Pancreas (tissue), 10 donors: ENCODE measurements around the gene MIOX. TPM values are rescaled to one million over a fixed set of nuclear protein-coding genes. Genes with fewer than 3 reads are reported as not detected.

Source experiments
- ATAC-seq, 4 donors: fragments of 200-7000 bp; cut with Tn5 transposase; one replicate each; pipeline versions ENCODE4 v1.8.0 to v1.9.1; 2020; ENCODE audit warnings: mild to moderate bottlenecking in 4 of 4, moderate library complexity in 4 of 4
- DNase-seq, 6 donors: peaks; one replicate each; pipeline ENCODE4 v3.0.0-alpha.2; 2020
- FAIRE-seq: peaks from 2 replicates; lab custom pipeline; 2012; peaks lifted over from hg19 to GRCh38; lab: Jason Lieb, UNC
- H3K27ac ChIP-seq, 4 donors: fragments of 200-600 bp; sonication (generic); 1 replicate in 3 of 4; 2 replicates in 1 of 4; pipeline versions ENCODE4 v1.5.0 to v1.8.0; 2020
- H3K27me3 ChIP-seq, 4 donors: fragments of 200-600 bp; one replicate each; pipeline ENCODE4 v1.8.0; 2021
- H3K36me3 ChIP-seq, 3 donors: fragments of 200-600 bp; sonication (generic) in 1 of 3; one replicate each; pipeline versions ENCODE4 v1.5.0 to v1.8.0; 2020 to 2021
- H3K4me1 ChIP-seq, 3 donors: fragments of 200-600 bp; one replicate each; pipeline ENCODE4 v1.8.0; 2021
- H3K4me3 ChIP-seq, 4 donors: fragments of 200-600 bp; sonication (generic) in 2 of 4; one replicate each; pipeline versions ENCODE4 v1.5.0 to v1.8.0; 2020 to 2021
- H3K9me3 ChIP-seq, 4 donors: fragments of 200-600 bp; one replicate each; pipeline ENCODE4 v1.8.0; 2021
- WGBS, 2 donors: extraction: QIAGEN DNeasy Blood & Tissue Kit; methylation state at CpG; one replicate each; pipeline ENCODE4 v1.1.7; 2013; 5-methylcytosine and 5-hydroxymethylcytosine counted together
- intact Hi-C, 3 donors: fragments of 100-400 bp; cut with DNase I; formaldehyde crosslinking; loops; one replicate each; pipeline versions ENCODE4 v1.11.1 to v1.14.2; 2022
- polyA plus RNA-seq, 2 donors: library from polyadenylated mRNA; stranded (reverse); fragments of 200-250 nt; gene quantifications; one replicate each; pipeline ENCODE4 v1.2.3, GENCODE V29; 2013
- total RNA-seq, 6 donors: library from RNA; stranded (reverse); fragmentation: NEBNext Ultra II Directional in 4 of 6; extraction: Animal tissue kit (Norgen Biotek cat#: 25700) in 4 of 6; gene quantifications; one replicate each; pipeline versions ENCODE4 v1.2.1 to v1.2.4, GENCODE V29; 2021 to 2023
- TF ChIP-seq, protein P1 (sequence below), 4 donors: fragments of 200-600 bp; sonication (generic) in 3 of 4; IDR thresholded peaks; one replicate each; pipeline versions ENCODE4 v1.5.0 to v1.8.0; 2021; ENCODE audit warnings: antibody characterized with exemption in 4 of 4
- donor health status: healthy with polysubstance abuse.
- donor health status: DM: no; HTN: no; CAD: no; lungs with moderate emphysema.
- donor health status: DM: no; HTN: no; CAD: no.
- donor health status: control.
- donor health status: control.
- donor health status: Bipolar disorder and iron deficiency.
- donor health status: DM: yes; HTN: yes; CAD: no.
- donor health status: DM: no; HTN: no; CAD: no.
- donor health status: DM: no; HTN: no; CAD: no.
- donor health status: DM: yes; HTN: yes; CAD: no.

MIOX gene
- total and polyA plus RNA-seq, 8 donors = 0.40 to 2.9 (median 0.54) TPM; not detected in 3

DNA sequence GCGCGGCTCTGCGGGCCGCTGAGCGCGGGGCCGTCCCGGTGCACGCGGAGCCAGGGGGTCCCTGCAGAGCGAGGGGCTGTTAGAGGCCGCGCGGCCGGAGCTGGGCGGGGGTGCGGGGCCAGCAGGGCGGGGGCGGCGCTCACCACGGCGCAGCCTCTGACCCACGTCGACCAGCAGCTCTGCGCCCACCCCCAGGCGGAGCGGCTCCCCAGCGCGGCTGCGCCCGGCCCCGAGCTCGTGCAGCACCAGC is 39.1 kb downstream of the MIOX start:
- Histone ChIP-seq H3K36me3 (peaks cover 0 to 21% (median 11%) of the 10 kb centered on the region in 3 donors), H3K9me3 (no peaks in the 10 kb centered on the region), H3K4me3 (peak overlapping the region; percentile 59 to 75 (median 68)), H3K4me1 (peaks cover 7 to 11% (median 10%) of the 10 kb centered on the region in 3 donors), H3K27me3 (peaks cover 0 to 4% (median 0%) of the 10 kb centered on the region in 4 donors), H3K27ac (peak overlapping the region; percentile 88 to 94 (median 90))
- intact Hi-C loops = no loop called here
- DNase-seq (no peak), ATAC-seq (no peak), FAIRE-seq (no peak)
- TF ChIP-seq, protein P1, sequence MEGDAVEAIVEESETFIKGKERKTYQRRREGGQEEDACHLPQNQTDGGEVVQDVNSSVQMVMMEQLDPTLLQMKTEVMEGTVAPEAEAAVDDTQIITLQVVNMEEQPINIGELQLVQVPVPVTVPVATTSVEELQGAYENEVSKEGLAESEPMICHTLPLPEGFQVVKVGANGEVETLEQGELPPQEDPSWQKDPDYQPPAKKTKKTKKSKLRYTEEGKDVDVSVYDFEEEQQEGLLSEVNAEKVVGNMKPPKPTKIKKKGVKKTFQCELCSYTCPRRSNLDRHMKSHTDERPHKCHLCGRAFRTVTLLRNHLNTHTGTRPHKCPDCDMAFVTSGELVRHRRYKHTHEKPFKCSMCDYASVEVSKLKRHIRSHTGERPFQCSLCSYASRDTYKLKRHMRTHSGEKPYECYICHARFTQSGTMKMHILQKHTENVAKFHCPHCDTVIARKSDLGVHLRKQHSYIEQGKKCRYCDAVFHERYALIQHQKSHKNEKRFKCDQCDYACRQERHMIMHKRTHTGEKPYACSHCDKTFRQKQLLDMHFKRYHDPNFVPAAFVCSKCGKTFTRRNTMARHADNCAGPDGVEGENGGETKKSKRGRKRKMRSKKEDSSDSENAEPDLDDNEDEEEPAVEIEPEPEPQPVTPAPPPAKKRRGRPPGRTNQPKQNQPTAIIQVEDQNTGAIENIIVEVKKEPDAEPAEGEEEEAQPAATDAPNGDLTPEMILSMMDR (IDR thresholded peaks at IDR 0.05) = no peak
- WGBS, 2 donors = 0 to 2% methylated on average over 11 to 33 of the region's 33 CpGs

DNA sequence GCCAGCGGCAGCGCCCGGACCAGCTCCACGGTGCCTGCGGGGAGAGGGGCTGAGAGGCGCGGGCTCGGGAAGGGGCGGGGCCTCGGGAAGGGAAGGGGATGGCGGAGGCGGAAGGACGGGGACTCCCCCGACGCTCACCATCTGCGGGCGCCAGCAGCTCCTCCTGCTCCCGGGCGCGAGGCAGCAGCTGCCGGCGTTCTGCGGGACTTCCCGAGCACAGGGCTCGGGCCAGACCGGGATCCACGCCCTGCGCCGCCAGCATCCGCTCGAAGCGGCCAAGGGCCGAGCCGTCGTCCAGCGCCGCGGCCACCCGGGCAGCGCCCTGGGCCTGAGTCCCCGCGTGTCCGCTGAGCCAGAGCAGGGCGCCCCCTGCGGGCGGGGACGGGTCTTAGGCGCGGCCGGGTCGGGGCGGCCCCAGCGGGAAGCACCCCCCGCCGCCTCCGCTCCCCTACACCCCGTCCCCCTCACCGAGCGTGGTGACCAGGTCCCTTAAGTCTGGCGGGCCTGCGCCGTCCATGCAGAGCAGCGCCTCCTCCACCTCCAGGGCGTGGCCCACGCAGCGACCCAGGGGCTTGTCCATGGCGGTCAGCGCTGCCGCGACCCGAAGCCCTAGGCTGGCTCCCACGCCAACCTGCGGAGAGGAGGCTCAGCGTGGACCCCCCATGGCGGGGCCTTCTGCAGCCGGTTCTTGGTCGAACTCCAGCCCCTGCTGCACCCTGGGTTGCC is 39.6 kb downstream of the MIOX start:
- intact Hi-C loops = no loop called here
- peaks cover 7 to 16% (median 11%) of the 10 kb centered on the region in 3 donors for H3K4me1 ChIP-seq
- DNase-seq (peak; percentile 80 to 94 (median 88)), FAIRE-seq (no peak), ATAC-seq (peak; percentile 36 to 55 (median 40))
- H3K4me3 ChIP-seq = peak overlapping the region; percentile 59 to 75 (median 68)
- peaks cover 0 to 6% (median 0%) of the 10 kb centered on the region in 4 donors for H3K27me3 ChIP-seq
- H3K27ac ChIP-seq = peak overlapping the region; percentile 88 to 94 (median 90)
- H3K36me3 ChIP-seq = peaks cover 0 to 21% (median 11%) of the 10 kb centered on the region in 3 donors
- 5 to 10% methylated on average over 33 to 77 of the region's 77 CpGs for WGBS, 2 donors
- no peaks in the 10 kb centered on the region for H3K9me3 ChIP-seq
- TF ChIP-seq, protein P1 (IDR thresholded peaks at IDR 0.05) = peak; percentile 31 to 57 (median 56)

DNA sequence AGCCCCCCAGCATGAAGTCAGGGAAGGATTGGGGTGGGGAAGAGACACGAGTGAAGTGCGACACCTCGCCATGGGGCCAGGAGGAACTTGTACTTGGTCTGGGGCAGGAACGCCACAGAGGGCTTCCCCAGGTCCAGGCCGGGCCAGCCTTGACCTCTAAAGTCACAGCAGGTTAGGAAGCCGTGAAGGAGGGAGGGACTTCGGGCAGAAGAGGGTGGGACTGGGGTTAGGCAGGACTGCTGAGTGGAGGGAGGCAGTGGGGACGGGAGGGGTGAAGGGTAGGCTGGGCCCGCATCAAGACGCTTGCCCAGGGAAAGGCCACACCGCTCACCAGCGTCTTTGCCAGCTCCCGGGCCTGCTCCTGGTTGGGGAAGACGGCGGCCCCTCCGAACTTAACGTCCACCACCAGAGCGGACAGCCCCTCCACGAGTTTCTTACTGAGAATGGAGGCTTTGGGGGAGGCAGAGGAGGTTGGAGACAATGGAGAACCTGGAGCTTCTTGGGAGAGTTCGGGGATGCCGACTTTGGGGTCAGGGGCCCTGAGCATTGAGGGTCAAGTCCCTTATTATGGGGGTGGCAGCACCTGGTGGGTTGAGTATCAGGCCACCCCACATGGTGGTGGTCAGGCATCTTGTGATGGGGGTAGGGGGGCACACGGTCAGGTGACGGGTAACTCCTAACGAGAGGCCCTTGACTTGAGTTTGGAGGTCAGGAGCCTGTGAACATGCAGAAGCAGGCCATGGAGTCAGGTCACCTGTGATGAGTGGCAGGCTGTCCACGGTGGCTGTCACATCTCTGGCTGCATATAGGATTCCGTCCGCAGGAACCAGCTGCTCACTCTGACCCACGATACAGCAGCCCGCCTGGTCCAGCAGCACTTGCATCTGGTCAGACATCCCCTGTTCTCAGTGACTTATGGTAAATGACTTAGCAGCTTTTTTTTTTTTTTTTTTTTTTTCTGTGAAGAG is 40.5 kb downstream of the MIOX start:
- Histone ChIP-seq H3K36me3 (peaks cover 0 to 15% (median 10%) of the 10 kb centered on the region in 3 donors), H3K27me3 (peaks cover 0 to 6% (median 0%) of the 10 kb centered on the region in 4 donors), H3K9me3 (no peaks in the 10 kb centered on the region), H3K4me3 (peak overlapping the region; percentile 59 to 75 (median 68)), H3K4me1 (peaks cover 7 to 20% (median 12%) of the 10 kb centered on the region in 3 donors), H3K27ac (peak overlapping the region; percentile 88 to 94 (median 90))
- WGBS, 2 donors = 73 to 74% methylated on average over 29 of the region's 29 CpGs
- peak in 4 of 6 donors; percentile 50 to 80 (median 68) for DNase-seq
- intact Hi-C loops = no loop called here
- no peak for FAIRE-seq
- ATAC-seq = no peak
- TF ChIP-seq, protein P1 (IDR thresholded peaks at IDR 0.05) = no peak

DNA sequence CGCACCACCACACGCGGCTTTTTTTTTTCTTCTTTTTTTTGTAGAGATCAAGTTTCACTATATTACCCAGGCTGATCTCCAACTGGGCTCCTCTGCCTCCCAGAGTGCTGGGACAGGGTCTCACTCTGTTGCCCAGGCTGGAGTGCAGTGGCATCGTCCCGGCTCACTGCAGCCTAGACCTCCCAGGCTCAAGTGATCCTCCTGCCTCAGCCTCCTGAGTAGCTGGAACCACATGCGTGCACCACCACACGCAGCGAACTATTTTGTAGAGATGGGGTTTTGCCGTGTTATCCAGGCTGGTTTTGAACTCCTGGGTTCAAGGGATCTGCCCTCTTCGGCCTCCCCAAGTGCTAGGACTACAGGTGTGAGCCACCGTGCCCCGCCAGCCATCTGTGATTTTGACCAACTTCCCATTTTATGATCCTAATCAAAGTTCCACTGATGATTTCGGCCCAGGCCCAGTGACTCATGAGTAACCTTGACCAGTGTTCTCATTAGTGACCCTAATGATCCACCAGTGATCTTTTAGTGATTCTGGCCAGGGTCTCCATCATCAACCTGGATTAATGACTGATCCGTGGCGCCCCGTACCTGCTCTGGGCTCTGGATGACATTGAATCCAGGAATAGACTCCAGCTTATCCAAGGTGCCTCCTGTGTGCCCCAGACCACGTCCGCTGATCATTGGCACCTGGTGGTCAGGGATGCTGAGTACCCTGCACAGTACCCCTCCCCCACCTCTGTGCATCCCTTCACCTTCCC is 41.4 kb downstream of the MIOX start:
- no peak for FAIRE-seq
- Histone ChIP-seq H3K27me3 (peaks cover 0 to 9% (median 0%) of the 10 kb centered on the region in 4 donors), H3K27ac (peak overlapping the region in 1 of 4 donors; percentile 17), H3K36me3 (peaks cover 0 to 6% (median 4%) of the 10 kb centered on the region in 3 donors), H3K4me3 (peak overlapping the region in 1 of 4 donors; percentile 60), H3K4me1 (peaks cover 7 to 20% (median 19%) of the 10 kb centered on the region in 3 donors), H3K9me3 (no peaks in the 10 kb centered on the region)
- TF ChIP-seq, protein P1 (IDR thresholded peaks at IDR 0.05) = no peak
- WGBS, 2 donors = 87 to 89% methylated on average over 18 of the region's 18 CpGs
- DNase-seq = peak in 1 of 6 donors; percentile 37
- intact Hi-C loops = no loop called here
- ATAC-seq = no peak
